H1 (cell line): ENCODE measurements around the gene DNAH8.

Experiments used
- RFX5 ChIP-seq: IDR thresholded peaks from 2 replicates; pipeline ENCODE4 v1.6.1; 2011; ENCODE audit warnings: low read depth, low read length, improper control_type of control experiment, borderline replicate concordance
- TAF1 ChIP-seq: IDR thresholded peaks from 2 replicates; pipeline ENCODE4 v1.6.1; 2011; ENCODE audit warnings: mild to moderate bottlenecking, low read depth, low read length

DNA sequence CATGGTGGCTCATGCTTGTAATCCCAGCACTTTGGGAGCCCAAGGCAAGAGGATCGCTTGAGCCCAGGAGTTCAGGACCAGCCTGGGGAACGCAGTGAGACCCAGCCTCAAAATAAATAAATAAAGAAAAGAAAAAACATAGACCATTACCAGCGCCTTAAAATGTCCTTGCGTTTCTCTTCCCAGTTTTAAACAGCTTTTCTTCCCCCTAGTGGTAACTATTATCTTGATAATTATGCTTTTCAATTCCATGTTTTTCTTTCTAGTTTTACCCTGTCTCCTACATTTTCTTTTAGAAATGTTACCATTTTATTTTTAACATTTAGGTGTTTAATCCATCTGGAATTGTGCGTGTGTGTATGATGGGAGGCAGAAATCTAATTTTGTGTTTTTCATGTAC, 24.4 kb downstream of the DNAH8 start:
- TF ChIP-seq TAF1: no peak
- no peak for TF ChIP-seq RFX5
